UCSD-AML1 (cell line): ENCODE measurements around the gene IL1A.

Source experiments
- DNase-seq: peaks from one replicate; lab custom pipeline; 2025; ENCODE audit not compliant: unreplicated experiment; lab: John Stamatoyannopoulos, UW

IL1A gene

DNA sequence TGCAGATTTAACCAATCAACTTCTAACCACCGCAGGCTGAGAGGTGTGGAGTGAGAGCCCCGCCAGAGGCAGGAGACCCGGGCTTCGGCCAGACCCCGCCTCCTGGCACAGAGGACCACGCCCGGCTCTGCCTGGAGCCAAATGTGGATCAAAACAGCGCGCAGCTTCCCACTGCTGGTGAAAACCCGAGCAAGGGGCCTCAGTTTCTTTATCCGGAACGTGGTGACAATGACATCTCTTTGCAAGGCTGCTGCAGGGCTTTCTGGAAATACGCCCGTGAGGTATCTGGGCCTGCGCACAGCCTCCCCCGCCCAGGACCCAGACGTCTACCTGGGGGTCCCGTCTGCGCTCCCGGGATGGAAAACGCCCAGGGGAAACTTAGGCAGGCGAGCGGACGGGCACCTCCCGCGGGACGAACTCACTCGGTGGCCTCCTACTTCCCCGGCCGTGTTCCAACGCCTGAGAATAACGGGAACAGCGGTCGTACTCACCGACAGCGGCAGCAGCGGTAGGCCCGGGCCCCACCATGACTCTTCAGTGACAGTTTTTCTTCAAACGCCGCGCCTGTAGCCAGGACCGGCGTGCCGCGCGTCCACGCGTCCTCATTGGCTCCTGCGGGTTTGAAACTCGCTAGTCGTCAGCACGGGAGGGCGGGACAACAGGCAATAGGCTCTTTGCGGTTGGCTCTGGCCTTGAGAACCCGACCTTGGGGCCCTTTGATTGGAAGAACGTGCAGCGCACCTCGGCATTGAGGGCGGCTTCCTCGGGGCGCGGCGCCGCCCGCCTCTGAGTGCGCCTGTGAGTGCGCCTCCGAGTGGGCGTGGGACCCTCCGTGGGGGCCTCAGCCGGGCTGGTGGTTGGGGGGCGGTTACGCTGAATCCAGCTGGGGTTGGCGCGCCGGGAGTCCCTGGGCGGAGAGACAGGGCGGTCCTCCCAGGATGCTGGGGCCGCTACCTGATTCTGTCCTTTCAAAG, 19.9 kb downstream of the IL1A start, which contains the start of gene CKAP2L:
Gene CKAP2L (minus strand): TSS at position 539 of the 974 bp plus-strand sequence. CDS start 11 bp downstream, at position 528.
- DNase-seq: peak; percentile 96

DNA sequence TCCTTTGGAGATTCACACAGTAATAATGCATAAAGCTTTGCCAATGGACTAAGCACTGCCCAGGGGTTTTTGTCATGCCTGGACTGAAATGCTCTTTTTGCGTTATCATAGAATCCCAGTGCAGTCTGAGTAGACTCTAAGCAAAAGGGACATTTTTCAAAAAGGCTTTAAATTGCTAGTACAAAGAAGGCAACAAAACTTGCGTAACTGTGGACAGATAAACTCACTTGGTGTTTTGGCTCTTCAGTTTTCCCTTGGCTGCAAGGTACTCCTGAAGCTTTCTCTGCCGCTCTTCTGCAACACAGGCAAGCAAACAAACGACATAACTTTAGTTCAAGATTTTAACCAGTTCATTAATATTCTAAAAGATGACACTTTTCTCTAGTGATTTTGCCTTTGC, 22.0 kb downstream of the IL1A start:
- DNase-seq: no peak

DNA sequence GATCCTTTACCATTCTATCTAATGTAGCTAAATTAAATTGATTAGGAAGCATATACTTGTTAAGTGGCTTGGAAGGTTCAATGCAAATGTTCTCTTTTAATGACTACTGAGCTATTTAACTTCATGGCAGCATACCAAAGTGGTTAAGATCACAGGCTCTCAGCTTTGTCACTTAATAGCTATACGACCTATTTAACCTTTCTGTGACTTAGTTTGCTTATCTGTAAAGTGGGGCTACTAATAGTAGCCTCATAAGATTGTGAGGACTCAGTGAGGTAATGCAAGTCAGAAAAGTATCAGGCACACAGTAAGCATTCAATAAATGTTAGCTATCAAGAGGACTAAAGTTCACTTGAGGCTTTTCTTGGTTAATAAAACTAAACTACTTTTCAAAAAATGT, 24.1 kb downstream of the IL1A start:
- DNase-seq: no peak

GRCh38 chr2:112758711-112759110, 25.6 kb downstream of the IL1A start:
- no peak for DNase-seq

- DNase-seq: no peak
Measured at GRCh38 chr2:112757265-112757664, 27.0 kb downstream of the IL1A start.

DNA sequence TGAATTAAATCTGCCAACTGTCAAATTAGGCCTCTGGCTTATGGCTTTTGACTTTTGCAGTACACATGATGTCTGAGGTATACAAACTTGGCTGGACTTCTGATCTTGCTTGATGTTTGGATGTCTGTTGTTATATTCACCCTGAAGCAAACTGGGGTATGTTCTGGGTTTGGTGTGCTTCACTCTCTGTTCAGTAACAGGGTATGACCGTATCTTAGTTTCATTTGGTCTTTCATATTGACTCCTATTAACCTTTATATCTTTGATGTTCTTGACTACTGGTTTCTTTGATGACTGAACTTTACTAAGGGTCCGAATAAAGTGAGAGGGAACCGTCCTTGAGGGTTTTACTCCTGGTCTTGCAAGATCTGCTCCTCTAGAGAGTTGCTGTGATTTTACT, 28.1 kb downstream of the IL1A start:
- no peak for DNase-seq

GRCh38 chr2:112755444-112755843, 28.8 kb downstream of the IL1A start:
- DNase-seq: no peak

GRCh38 chr2:112754564-112754963, 29.7 kb downstream of the IL1A start:
- DNase-seq: no peak

- no peak for DNase-seq
Measured at GRCh38 chr2:112752667-112753066, 31.6 kb downstream of the IL1A start.

- no peak for DNase-seq
Measured at GRCh38 chr2:112751451-112752197, 32.7 kb downstream of the IL1A start.

GRCh38 chr2:112750560-112750843, 33.8 kb downstream of the IL1A start:
- DNase-seq: no peak

DNA sequence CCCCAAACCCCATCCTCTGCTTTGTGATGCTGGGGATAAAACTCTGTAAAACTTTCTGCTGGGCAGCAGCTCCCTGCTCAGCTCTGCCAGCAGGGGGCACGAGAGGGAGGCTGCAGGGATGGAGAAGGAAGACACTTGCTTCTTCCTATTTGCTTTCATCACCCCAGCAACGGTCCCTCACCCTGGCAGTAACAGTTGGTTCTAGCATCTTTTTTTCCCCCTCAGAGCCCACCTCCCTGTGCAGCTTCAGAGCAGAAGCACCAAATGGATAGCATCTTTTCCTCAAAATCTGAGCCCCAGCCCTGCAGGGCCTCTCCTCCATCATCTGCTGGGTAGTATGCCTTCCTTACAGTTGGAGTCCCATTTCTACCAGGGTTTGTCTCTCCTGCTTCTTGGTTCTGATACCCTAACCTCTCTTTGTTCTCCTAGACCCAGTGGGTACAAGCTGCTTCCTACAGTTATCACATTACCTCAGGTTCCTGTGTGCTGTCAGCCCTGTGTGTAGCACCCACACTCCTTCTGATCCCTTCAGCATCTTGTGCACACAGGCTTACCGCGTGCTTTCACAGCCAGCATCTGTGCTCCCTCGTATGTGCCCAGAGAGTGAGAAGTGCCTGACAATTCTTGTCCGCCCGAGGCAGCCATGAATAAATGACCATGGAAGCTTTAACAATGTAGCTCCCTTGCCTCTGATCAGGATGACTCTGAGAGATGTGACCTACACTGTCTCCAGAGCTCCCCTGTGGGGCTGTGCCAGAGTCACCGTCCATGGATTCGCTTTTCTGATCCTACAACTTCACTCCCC, 34.3 kb downstream of the IL1A start:
- peak; percentile 81 for DNase-seq

GRCh38 chr2:112740527-112740926, 43.8 kb downstream of the IL1A start:
- no peak for DNase-seq

- no peak for DNase-seq
Measured at GRCh38 chr2:112737542-112738232, 46.6 kb downstream of the IL1A start.

- no peak for DNase-seq
Measured at GRCh38 chr2:112733871-112734270, 50.4 kb downstream of the IL1A start.

DNA sequence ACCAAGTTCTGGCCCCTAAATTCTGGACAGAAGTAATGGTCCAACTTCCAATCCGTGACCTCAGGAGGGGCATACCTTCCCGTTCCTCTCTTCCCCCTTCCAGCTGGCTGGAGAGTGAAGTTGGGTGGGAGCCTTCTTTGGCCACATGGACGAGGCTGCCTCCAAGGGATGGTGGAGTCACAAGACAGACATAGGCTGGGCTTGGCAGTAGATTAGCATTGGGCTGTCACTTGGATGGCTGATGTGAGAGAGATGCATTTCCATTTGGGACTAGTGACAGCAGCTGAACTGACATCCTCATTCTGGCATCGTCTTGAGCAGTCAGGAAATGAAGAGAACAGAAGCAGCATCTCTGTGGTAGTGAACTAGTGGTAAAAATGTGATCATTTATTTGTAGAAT, 50.8 kb downstream of the IL1A start:
- DNase-seq: no peak

DNA sequence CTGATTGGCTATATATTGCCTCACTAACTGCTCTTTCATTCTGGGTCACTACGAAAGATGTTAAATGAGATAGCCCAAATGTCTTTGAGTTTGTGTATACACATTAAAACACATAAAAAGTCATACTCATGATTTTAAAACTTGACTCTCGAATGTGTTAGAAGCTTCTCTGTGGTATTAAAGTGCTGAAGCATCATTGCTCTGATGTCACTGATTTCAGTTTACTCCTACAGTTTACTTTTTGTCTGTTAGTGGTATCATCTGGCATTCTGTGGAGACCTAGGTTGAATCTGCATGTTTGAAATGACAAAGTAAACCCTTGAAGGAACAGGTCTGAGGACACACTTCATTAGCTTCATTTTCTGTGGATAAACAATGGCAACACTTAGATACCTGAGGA, 52.8 kb downstream of the IL1A start:
- DNase-seq: no peak

- DNase-seq: no peak
Measured at GRCh38 chr2:112730791-112731190, 53.5 kb downstream of the IL1A start.

- DNase-seq: no peak
Measured at GRCh38 chr2:112730216-112730615, 54.1 kb downstream of the IL1A start.

- peak; percentile 47 for DNase-seq
Measured at GRCh38 chr2:112728378-112729175, 55.7 kb downstream of the IL1A start.
